H1 (cell line): ENCODE results near the gene MANBA. TPM values are rescaled to one million over a fixed set of nuclear protein-coding genes. Genes with fewer than 3 reads are reported as not detected.

ENCODE experiments used
- POU5F1 ChIP-seq: IDR thresholded peaks from 2 replicates; pipeline ENCODE4 v1.6.1; 2011; ENCODE audit warnings: low read depth, mild to moderate bottlenecking, low read length, moderate library complexity
- polyA plus RNA-seq, 7 experiments: library from polyadenylated mRNA; depleted of rRNA in 3 of 7; stranded (reverse) in 5 of 7; unstranded in 2 of 7; fragments of >200 nt in 5 of 7; fragments of 200-250 nt in 2 of 7; gene quantifications; 1 replicate in 5 of 7; 2 replicates in 1 of 7; 4 replicates in 1 of 7; pipeline versions ENCODE4 v1.2.1 to v1.2.3, GENCODE V29; 2011 to 2013; ENCODE audit warnings: missing spikeins in 2 of 7, mixed read lengths in 2 of 7
- total RNA-seq: library from RNA; stranded (reverse); fragmentation: NEBNext Ultra II Directional; extraction: Animal tissue kit (Norgen Biotek cat#: 25700); gene quantifications from 2 replicates; pipeline ENCODE4 v1.2.1, GENCODE V29; 2021

MANBA gene
- total and polyA plus RNA-seq, 2 of the 8 experiments (the other 6 are each of a cell fraction or from before 2014, with no cell fraction given), result 22.9 to 27.8 TPM

DNA sequence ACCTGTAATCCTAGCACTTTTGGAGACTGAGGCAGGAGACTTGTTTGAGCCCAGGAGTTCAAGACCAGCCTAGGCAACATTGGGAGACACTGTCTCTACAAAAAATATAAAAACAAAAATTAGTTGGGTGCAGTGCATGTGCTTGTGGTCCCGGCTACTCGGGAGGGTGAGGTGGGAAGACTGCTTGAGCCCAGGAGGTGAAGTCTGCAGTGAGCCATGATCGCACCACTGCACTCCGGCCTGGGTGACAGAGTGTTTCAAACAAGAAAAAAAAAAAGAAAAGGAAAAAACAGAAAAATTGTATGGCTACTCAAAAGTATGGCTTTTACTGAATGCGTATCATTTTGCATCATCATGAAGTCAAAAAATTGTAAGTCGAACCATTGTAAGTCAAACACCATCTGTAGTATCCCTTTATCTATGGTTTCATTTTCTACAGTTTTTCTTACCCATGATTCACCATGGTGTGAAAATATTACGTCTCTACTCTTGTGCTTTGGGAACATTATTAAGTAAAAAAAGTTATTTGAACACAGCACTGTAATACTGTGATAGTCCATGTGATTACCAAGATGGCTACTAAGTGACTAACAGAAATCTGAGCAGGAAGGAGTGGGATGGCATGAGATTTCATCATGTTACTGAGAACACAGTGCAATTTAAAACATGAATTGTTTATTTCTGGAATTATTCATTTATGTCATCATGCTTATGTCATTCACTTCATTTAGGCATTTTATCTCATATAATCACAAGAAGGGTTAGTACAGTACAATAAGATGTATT is 26.5 kb upstream of the MANBA start (continued):
- no peak for TF ChIP-seq POU5F1
